Esophagus (tissue), 2 donors: ENCODE measurements around the gene ZBTB6. TPM values are rescaled to one million over a fixed set of nuclear protein-coding genes. Genes with fewer than 3 reads are reported as not detected.

Experiments
- H3K27ac ChIP-seq, 2 donors: one replicate each; pipeline ENCODE4 v1.5.1; 2013; ENCODE audit warnings: low read depth in 2 of 2, mild to moderate bottlenecking in 2 of 2, inconsistent platforms in 1 of 2, low read length in 1 of 2, moderate library complexity in 1 of 2
- H3K27me3 ChIP-seq, 2 donors: one replicate each; pipeline ENCODE4 v1.6.1; 2013; ENCODE audit warnings: low read length in 2 of 2, control low read depth in 1 of 2, mild to moderate bottlenecking in 1 of 2; ENCODE audit not compliant: insufficient read depth in 2 of 2, control insufficient read depth in 1 of 2
- H3K36me3 ChIP-seq, 2 donors: one replicate each; pipeline ENCODE4 v1.6.1; 2013; ENCODE audit warnings: low read length in 1 of 2; ENCODE audit not compliant: control insufficient read depth in 2 of 2, insufficient read depth in 2 of 2
- H3K4me1 ChIP-seq, 2 donors: one replicate each; pipeline ENCODE4 v1.6.1; 2013; ENCODE audit warnings: low read length in 1 of 2; ENCODE audit not compliant: control insufficient read depth in 2 of 2, insufficient read depth in 2 of 2
- H3K4me3 ChIP-seq, 2 donors: one replicate each; pipeline ENCODE4 v1.5.1; 2013; ENCODE audit warnings: low read length in 2 of 2, mild to moderate bottlenecking in 2 of 2, low read depth in 1 of 2, moderate library complexity in 1 of 2
- H3K9me3 ChIP-seq, 2 donors: one replicate each; pipeline ENCODE4 v1.6.1; 2013; ENCODE audit warnings: mild to moderate bottlenecking in 2 of 2, low read depth in 1 of 2, low read length in 1 of 2, moderate library complexity in 1 of 2; ENCODE audit not compliant: control insufficient read depth in 2 of 2, insufficient read depth in 1 of 2
- WGBS, 2 donors: extraction: QIAGEN DNeasy Blood & Tissue Kit; methylation state at CpG; one replicate each; pipeline ENCODE4 v1.1.7; 2013; 5-methylcytosine and 5-hydroxymethylcytosine counted together
- polyA plus RNA-seq, 2 donors: library from polyadenylated mRNA; stranded (reverse); fragments of 200-250 nt; gene quantifications; one replicate each; pipeline ENCODE4 v1.2.3, GENCODE V29; 2013
- donor health status: healthy with polysubstance abuse.
- donor health status: Bipolar disorder and iron deficiency.

ZBTB6 gene
- polyA plus RNA-seq, 2 donors = 1.7 to 3.1 TPM

- Histone ChIP-seq H3K27me3 (no peaks in the 10 kb centered on the region), H3K4me3 (no peak overlapping the region), H3K4me1 (no peaks in the 10 kb centered on the region), H3K36me3 (peaks cover 0 to 8% of the 10 kb centered on the region in 2 donors), H3K9me3 (no peaks in the 10 kb centered on the region), H3K27ac (no peak overlapping the region)
- WGBS, 2 donors = 84% methylated on average over 8 of the region's 8 CpGs
These were observed 52.6 kb downstream of the ZBTB6 start for GRCh38 chr9:122860319-122861142.

Other genes with a start within 250 kb of the ZBTB6 start
- not detected for gene OR1L3, start 238.2 kb downstream of the ZBTB6 start, polyA plus RNA-seq
- not detected for gene OR1L4, start 189.3 kb downstream of the ZBTB6 start, polyA plus RNA-seq
- gene OR1L6, start 171.0 kb downstream of the ZBTB6 start, polyA plus RNA-seq = not detected
- gene OR5C1, start 124.4 kb downstream of the ZBTB6 start, polyA plus RNA-seq = not detected
- not detected for gene OR1K1, start 113.2 kb downstream of the ZBTB6 start, polyA plus RNA-seq
- gene PDCL, start 84.7 kb downstream of the ZBTB6 start, polyA plus RNA-seq = 1 to 10 TPM; 6.7 to 7.3 TPM
- 1 to 10 TPM; 8.5 to 9.2 TPM for gene RC3H2, start 8.0 kb downstream of the ZBTB6 start, polyA plus RNA-seq
- 1 to 10 TPM; 2.0 to 2.1 TPM for gene ZBTB26, start 18.2 kb upstream of the ZBTB6 start, polyA plus RNA-seq
- 10 to 100 TPM; 12.0 to 16.4 TPM for gene RABGAP1, start 27.7 kb upstream of the ZBTB6 start, polyA plus RNA-seq
- under 1 TPM; 0.12 to 0.20 TPM for gene GPR21, start 120.3 kb upstream of the ZBTB6 start, polyA plus RNA-seq